Fibroblast of lung (primary cell): ENCODE results near the gene HK2.

Experiments used
- EZH2 ChIP-seq: IDR thresholded peaks from 2 replicates; pipeline ENCODE4 v1.5.1; 2012; ENCODE audit warnings: low read length, control low read depth, mild to moderate bottlenecking; ENCODE audit errors: missing control alignments
- TF ChIP-seq, protein P1 (sequence below), 2 donors: IDR thresholded peaks in 1 of 2; conservative IDR thresholded peaks in 1 of 2; 1 replicate in 1 of 2; 2 replicates in 1 of 2; pipeline ENCODE4 v1.5.1; 2011 to 2012; ENCODE audit warnings: low read length in 2 of 2, control low read depth in 1 of 2, inconsistent platforms in 1 of 2, low read depth in 1 of 2, mild to moderate bottlenecking in 1 of 2

DNA sequence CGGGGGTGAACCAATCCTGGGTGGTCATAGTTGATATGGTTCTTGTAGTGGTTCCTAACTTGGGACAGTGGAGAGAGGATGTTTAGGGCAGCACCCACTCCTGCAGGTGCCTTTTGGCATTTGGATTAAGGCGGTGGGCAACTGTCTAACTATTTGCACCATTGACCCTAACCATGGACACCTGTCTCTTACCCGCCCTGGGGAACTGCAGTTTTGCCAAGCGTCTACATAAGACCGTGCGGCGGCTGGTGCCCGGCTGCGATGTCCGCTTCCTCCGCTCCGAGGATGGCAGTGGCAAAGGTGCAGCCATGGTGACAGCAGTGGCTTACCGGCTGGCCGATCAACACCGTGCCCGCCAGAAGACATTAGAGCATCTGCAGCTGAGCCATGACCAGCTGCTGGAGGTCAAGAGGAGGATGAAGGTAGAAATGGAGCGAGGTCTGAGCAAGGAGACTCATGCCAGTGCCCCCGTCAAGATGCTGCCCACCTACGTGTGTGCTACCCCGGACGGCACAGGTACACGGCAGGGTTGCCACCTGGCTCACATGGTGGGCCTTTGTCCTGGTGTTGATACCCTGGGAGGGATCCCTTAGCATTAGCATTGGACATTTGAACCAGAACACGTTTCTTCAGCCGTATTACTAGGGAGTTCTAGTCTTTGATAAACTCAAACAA lies 46.3 kb downstream of the HK2 start:
- TF ChIP-seq, protein P1, sequence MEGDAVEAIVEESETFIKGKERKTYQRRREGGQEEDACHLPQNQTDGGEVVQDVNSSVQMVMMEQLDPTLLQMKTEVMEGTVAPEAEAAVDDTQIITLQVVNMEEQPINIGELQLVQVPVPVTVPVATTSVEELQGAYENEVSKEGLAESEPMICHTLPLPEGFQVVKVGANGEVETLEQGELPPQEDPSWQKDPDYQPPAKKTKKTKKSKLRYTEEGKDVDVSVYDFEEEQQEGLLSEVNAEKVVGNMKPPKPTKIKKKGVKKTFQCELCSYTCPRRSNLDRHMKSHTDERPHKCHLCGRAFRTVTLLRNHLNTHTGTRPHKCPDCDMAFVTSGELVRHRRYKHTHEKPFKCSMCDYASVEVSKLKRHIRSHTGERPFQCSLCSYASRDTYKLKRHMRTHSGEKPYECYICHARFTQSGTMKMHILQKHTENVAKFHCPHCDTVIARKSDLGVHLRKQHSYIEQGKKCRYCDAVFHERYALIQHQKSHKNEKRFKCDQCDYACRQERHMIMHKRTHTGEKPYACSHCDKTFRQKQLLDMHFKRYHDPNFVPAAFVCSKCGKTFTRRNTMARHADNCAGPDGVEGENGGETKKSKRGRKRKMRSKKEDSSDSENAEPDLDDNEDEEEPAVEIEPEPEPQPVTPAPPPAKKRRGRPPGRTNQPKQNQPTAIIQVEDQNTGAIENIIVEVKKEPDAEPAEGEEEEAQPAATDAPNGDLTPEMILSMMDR (conservative IDR thresholded peaks at IDR 0.05 in 1 of 2, IDR thresholded peaks at IDR 0.05 in 1 of 2; ENCODE audit: low read depth in 1 of 2, low read length in 2 of 2) = no peak
- no peak for TF ChIP-seq EZH2
